GM18507 (cell line): ENCODE data around the gene FNDC3B.

Experiments used
- DNase-seq: peaks from one replicate; pipeline ENCODE4 v3.0.0; 2011; ENCODE audit warnings: low read depth; ENCODE audit not compliant: insufficient read length; ENCODE audit errors: extremely low spot score
- FAIRE-seq: peaks from 2 replicates; lab custom pipeline; 2011; peaks lifted over from hg19 to GRCh38; lab: Jason Lieb, UNC

The FNDC3B gene

GRCh38 chr3:172404237-172404962 is 365.0 kb downstream of the FNDC3B start:
- no peak for DNase-seq
- no peak for FAIRE-seq

GRCh38 chr3:172405914-172406313 is 366.5 kb downstream of the FNDC3B start:
- no peak for FAIRE-seq

GRCh38 chr3:172407872-172408271 is 368.5 kb downstream of the FNDC3B start:
- no peak for DNase-seq
- FAIRE-seq: no peak

More at GRCh38 chr3:172405914-172406313, 366.5 kb downstream of the FNDC3B start:
- DNase-seq: no peak

DNA sequence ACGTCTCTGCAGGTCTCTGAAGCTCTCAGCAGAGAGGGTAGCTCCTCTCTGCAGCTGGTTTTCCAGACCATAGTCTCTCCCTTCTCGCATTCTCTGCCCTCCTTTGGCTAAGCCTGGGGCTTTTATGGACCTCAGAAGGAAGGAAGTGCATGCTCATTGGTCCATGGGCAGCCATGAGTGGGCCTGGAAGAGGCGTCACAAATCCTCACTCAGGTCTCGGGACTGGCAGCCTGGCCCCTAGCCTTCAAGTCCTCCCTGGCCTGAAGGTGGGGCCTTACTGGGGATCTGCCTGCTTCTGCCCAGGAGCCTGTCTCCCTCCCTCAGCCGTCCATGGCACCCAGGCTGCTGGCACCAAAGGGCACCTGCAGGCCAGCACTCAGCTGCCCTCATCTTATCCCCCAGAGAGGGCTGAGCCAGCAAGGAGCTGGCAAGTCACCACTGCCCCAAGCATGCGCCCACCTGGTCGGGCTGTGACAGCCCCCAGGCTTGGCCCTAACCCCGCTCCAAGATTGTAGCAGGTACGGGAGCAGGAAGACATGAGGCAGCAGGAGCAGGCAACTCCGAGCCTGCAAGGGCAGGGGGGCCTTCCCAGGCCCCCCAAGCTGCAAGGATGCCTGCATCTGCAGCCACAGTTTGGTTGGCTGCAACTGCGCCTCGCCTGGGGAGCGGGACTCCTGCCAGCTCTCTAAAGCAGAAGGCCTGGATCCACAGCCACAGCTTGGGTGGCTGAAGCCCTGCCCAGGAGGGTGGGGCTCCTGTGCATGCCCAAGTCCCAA is 371.5 kb downstream of the FNDC3B start:
- FAIRE-seq (no peak), DNase-seq (no peak)

DNA sequence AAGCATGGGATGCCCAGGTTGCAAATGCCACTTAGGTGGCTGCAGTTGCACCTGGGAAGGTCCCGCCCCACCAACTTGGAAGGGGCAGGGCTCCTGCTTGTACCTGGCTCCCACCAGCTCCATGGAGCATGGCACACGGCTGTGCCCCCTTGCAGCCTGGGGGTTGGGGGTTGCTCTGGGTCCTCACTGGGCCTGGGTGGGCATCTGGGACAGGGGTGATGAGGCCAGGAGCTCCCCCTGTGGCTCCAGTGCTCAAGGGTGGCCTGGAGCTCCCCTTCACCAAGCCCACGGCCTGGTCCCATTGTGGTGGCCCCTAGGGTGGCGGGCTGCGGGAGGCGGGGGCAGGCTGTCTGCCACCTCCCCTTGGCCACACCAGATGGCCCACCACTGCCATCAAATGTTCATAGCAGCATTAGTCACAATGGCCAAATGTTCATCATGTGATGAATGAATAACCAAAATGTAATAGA is 372.1 kb downstream of the FNDC3B start:
- FAIRE-seq (no peak), DNase-seq (no peak)

GRCh38 chr3:172415323-172415722 is 375.9 kb downstream of the FNDC3B start:
- DNase-seq (no peak), FAIRE-seq (no peak)

- FAIRE-seq (no peak), DNase-seq (no peak)
These were observed 398.3 kb downstream of the FNDC3B start for GRCh38 chr3:172437713-172438112.

- DNase-seq: no peak
- FAIRE-seq: no peak
These were observed 398.8 kb downstream of the FNDC3B start for GRCh38 chr3:172438186-172438585.

GRCh38 chr3:172441581-172441980 is 402.2 kb downstream of the FNDC3B start:
- FAIRE-seq (no peak), DNase-seq (no peak)

- FAIRE-seq: no peak
- DNase-seq: no peak
These were observed 403.2 kb downstream of the FNDC3B start for GRCh38 chr3:172442606-172443005.

GRCh38 chr3:172444821-172445220 is 405.4 kb downstream of the FNDC3B start:
- no peak for FAIRE-seq
- no peak for DNase-seq

GRCh38 chr3:172446198-172446597 is 406.8 kb downstream of the FNDC3B start:
- DNase-seq: no peak
- FAIRE-seq: no peak

- no peak for FAIRE-seq
- DNase-seq: no peak
These were observed 408.5 kb downstream of the FNDC3B start, which contains the start of gene GHSR for GRCh38 chr3:172447611-172448579. Gene GHSR, minus strand, starts transcription at chr3:172448456. Its CDS starts 43 bp downstream, at chr3:172448413.

DNA sequence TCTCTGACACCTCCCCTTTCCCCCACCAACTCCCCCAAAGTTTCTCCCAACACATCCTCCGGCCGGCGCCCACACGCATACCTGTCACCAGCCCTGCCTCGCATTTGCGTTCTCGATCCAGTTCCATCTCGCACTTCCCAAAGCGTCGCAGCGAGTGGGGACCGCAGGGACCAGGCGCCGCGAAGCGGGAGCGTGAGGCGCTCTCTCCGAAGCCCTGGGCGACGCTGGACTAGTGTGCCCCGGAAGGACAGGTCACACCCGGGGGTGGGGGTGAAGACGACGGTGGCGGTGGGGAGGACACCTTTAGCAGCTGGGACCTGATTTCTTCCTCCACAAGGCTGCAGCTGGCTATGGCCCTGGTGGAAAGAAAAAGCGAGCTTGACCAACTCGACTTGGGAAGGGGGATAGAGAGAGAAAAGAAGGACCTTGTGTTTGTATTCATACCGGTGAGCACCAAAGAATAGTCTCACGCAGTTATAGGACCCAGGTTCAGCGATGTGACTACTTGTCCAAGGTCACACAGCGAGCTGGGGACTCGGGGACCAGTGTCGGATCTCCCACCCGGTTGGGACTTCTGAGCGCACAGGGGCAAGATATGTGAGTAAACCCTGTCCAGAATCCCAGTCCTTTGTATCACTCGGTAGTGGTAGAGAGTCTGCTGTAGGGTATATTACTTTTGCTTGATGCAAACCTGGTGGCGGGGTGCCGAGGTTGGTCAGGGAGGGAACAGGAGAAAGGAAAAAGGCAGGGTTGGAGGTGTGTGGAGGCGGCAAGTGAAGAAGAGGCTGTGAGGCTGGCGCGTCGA is 409.5 kb downstream of the FNDC3B start:
- FAIRE-seq (no peak), DNase-seq (no peak)

GRCh38 chr3:172449466-172450149 is 410.2 kb downstream of the FNDC3B start:
- no peak for FAIRE-seq

More at GRCh38 chr3:172449466-172450149, 410.2 kb downstream of the FNDC3B start:
- no peak for DNase-seq
